ENCODE data around the gene CORO1C. TPM values are rescaled to one million over a fixed set of nuclear protein-coding genes. Genes with fewer than 3 reads are reported as not detected.

Gene CORO1C
- total and polyA plus RNA-seq, 9 of the 15 experiments (the other 6 are each of a cell fraction or from before 2014, with no cell fraction given): 55.2 to 280 (median 150) TPM

DNA sequence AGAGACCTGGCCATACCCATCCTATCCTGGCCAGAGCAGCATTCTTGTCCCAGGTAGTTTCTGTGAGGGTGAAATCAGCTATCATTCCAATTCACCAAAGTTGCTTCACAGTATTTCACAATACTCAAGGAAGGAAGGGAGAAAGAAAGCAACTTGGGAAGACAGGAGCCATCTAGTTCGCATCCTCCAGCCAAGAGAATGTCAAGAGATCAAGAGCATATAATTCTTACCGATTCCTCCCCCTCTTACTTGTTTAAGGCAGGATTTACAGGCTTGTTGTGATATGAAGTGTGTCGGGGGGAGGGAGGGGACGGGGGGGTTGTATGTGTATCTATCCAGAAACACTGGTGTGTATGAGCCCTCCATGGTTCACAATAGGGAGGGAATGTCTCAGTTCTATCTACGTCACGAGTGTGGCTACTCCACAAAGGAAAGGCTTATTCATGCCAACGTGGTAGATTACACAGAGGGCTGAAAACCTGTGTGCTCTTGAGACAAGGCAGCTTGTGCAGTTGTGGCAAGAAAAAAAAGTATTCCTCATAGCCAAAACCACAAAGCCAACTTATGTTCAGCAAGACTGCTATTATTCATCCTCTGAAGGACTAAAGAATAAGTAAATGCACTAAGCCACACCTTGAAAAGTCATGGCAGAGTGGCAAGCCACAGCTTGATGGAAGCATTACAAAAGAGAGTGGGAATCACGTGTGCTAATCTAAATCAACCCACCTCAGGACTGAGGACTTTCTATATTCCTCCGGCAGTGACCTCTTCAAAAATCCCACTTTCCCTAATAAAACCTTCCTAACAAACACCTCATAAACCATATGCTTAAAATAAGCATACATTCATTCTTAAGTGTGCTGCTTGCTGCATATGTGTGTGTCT is 35.0 kb downstream of the CORO1C start (continued):
- TF ChIP-seq ZNF197 (CRISPR knock-in tag; IDR thresholded peaks at IDR 0.05; ENCODE audit: low read depth) (peak; percentile 24; the same call in 1 of the 2 replicates), TAF15 (IDR thresholded peaks at IDR 0.05; ENCODE audit: low read depth, low read length) (no peak), MEF2D (tag; conservative IDR thresholded peaks at IDR 0.05; ENCODE audit: low read depth) (peak; percentile 46; the same call in 1 of the 2 replicates), TCF7L2 (IDR thresholded peaks at IDR 0.05; ENCODE audit: low read depth, low read length) (no peak), NFE2 (IDR thresholded peaks at IDR 0.05; ENCODE audit: low read depth) (0 out of 2 replicates have a peak, but pooled peaks have one; percentile 15), ZNF408 (CRISPR knock-in tag; IDR thresholded peaks at IDR 0.05; ENCODE audit: low read depth) (no peak)
- TF ChIP-seq, protein P1, sequence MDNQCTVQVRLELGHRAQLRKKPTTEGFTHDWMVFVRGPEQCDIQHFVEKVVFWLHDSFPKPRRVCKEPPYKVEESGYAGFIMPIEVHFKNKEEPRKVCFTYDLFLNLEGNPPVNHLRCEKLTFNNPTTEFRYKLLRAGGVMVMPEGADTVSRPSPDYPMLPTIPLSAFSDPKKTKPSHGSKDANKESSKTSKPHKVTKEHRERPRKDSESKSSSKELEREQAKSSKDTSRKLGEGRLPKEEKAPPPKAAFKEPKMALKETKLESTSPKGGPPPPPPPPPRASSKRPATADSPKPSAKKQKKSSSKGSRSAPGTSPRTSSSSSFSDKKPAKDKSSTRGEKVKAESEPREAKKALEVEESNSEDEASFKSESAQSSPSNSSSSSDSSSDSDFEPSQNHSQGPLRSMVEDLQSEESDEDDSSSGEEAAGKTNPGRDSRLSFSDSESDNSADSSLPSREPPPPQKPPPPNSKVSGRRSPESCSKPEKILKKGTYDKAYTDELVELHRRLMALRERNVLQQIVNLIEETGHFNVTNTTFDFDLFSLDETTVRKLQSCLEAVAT (IDR thresholded peaks at IDR 0.05): no peak
- TF ChIP-seq, protein P2, sequence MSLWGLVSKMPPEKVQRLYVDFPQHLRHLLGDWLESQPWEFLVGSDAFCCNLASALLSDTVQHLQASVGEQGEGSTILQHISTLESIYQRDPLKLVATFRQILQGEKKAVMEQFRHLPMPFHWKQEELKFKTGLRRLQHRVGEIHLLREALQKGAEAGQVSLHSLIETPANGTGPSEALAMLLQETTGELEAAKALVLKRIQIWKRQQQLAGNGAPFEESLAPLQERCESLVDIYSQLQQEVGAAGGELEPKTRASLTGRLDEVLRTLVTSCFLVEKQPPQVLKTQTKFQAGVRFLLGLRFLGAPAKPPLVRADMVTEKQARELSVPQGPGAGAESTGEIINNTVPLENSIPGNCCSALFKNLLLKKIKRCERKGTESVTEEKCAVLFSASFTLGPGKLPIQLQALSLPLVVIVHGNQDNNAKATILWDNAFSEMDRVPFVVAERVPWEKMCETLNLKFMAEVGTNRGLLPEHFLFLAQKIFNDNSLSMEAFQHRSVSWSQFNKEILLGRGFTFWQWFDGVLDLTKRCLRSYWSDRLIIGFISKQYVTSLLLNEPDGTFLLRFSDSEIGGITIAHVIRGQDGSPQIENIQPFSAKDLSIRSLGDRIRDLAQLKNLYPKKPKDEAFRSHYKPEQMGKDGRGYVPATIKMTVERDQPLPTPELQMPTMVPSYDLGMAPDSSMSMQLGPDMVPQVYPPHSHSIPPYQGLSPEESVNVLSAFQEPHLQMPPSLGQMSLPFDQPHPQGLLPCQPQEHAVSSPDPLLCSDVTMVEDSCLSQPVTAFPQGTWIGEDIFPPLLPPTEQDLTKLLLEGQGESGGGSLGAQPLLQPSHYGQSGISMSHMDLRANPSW (CRISPR knock-in tag; IDR thresholded peaks at IDR 0.05): no peak
- TF ChIP-seq, protein P3, sequence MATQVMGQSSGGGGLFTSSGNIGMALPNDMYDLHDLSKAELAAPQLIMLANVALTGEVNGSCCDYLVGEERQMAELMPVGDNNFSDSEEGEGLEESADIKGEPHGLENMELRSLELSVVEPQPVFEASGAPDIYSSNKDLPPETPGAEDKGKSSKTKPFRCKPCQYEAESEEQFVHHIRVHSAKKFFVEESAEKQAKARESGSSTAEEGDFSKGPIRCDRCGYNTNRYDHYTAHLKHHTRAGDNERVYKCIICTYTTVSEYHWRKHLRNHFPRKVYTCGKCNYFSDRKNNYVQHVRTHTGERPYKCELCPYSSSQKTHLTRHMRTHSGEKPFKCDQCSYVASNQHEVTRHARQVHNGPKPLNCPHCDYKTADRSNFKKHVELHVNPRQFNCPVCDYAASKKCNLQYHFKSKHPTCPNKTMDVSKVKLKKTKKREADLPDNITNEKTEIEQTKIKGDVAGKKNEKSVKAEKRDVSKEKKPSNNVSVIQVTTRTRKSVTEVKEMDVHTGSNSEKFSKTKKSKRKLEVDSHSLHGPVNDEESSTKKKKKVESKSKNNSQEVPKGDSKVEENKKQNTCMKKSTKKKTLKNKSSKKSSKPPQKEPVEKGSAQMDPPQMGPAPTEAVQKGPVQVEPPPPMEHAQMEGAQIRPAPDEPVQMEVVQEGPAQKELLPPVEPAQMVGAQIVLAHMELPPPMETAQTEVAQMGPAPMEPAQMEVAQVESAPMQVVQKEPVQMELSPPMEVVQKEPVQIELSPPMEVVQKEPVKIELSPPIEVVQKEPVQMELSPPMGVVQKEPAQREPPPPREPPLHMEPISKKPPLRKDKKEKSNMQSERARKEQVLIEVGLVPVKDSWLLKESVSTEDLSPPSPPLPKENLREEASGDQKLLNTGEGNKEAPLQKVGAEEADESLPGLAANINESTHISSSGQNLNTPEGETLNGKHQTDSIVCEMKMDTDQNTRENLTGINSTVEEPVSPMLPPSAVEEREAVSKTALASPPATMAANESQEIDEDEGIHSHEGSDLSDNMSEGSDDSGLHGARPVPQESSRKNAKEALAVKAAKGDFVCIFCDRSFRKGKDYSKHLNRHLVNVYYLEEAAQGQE (IDR thresholded peaks at IDR 0.05; ENCODE audit: borderline replicate concordance): no peak
- TF ChIP-seq, protein P3 (CRISPR knock-in tag; IDR thresholded peaks at IDR 0.05; ENCODE audit: low read depth): no peak
- TF ChIP-seq, protein P4, sequence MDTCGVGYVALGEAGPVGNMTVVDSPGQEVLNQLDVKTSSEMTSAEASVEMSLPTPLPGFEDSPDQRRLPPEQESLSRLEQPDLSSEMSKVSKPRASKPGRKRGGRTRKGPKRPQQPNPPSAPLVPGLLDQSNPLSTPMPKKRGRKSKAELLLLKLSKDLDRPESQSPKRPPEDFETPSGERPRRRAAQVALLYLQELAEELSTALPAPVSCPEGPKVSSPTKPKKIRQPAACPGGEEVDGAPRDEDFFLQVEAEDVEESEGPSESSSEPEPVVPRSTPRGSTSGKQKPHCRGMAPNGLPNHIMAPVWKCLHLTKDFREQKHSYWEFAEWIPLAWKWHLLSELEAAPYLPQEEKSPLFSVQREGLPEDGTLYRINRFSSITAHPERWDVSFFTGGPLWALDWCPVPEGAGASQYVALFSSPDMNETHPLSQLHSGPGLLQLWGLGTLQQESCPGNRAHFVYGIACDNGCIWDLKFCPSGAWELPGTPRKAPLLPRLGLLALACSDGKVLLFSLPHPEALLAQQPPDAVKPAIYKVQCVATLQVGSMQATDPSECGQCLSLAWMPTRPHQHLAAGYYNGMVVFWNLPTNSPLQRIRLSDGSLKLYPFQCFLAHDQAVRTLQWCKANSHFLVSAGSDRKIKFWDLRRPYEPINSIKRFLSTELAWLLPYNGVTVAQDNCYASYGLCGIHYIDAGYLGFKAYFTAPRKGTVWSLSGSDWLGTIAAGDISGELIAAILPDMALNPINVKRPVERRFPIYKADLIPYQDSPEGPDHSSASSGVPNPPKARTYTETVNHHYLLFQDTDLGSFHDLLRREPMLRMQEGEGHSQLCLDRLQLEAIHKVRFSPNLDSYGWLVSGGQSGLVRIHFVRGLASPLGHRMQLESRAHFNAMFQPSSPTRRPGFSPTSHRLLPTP (IDR thresholded peaks at IDR 0.05; ENCODE audit: borderline replicate concordance, extremely low read depth, insufficient read length): no peak
